GM18861 (cell line): ENCODE measurements around the gene MYORG.
A peak's percentile ranks its signal among the peaks of the same experiment; 100 is the strongest.

Source experiments
- ATAC-seq: cut with Tn5 transposase; IDR thresholded peaks from one replicate; pipeline ENCODE4 v1.9.1; 2021; ENCODE audit not compliant: unreplicated experiment

The MYORG gene

DNA sequence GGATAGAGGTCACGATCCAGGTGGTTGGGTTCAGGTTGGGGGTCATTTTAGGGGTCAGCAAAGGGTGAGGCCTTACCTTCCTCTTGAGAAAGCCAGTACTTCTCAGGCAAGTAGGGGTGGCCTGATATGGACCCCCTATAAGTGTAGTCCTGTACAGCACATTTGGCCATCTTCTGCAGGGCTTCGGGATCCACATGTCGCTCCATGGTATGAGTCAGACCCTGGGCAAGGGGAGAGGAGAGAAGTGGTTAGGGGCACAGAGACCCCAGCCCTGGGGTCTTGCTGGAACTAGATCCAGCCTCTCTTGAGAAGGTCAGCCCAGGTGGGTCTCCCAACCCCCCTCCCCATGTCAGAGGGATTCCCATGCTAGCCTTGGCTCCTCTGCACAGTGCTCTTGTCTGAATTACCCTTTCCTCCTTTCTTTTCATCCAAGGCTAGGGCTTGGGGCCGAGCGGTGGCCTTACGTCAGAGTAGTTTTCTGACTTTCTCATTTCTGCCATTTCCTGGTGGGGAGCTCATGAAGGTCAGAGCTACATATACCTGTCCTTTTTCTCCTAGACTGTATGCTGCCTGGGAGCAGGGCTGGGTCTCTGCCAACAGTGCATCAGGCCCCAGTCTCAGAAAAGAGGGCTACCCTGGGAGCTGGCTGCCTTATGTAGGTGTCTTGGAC is 9.0 kb upstream of the MYORG start:
- no peak for ATAC-seq

DNA sequence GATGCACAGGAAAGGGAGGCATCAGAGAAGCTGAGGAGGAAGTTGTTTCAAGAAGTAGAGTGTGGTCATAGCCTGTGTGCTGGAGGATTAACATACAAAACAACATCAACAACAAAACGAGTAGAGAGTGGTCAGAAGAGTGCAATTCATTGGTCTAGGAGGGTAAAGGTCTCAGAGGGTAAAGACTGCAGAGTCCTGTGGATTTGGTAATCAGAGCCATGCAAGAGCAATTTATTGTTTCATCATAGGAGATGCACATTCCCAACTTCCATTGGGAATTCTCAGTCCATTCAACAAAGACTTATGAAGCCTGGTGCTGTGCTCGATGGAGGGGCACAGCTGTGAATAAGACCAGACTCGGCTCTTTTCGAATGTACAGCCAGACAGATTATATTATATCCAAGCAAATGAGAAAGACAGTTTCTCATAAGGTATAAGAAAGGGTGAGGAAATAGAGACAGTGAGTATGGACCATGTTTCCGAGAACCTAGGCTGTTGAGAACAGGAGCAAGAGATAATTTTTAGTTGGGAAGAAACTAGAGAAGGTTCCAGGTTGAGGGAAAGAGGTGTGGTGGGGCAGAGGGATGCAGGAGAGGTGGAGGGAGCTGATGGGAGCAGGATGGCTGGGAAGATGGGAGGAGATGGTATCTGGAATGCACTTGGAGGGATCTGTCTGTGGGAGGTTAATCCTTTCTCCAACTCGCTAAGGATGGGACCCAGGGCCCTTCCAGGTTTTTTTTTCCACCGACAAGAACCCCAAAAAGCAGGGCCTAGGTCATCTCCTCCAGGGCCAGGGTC is 7.9 kb upstream of the MYORG start:
- ATAC-seq, result no peak

DNA sequence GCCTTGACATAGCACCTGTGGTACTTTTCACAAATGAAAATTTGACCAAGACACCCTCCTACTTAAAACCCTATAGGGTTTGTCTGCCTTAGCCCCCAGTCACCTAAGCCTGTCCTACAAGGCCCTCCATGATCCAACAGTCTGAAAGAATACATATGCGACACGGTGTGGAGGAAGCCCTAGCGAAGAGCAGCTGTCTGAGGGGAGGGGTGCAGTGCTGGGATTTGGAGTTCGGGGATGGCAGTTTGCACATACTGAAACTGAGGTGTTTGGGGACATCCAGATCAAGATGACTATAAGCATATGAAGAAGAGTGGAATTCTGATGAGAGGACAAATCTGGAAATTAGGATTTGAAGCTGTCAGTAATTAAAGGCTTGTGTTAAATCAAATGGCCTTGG is 7.2 kb upstream of the MYORG start:
- no peak for ATAC-seq

DNA sequence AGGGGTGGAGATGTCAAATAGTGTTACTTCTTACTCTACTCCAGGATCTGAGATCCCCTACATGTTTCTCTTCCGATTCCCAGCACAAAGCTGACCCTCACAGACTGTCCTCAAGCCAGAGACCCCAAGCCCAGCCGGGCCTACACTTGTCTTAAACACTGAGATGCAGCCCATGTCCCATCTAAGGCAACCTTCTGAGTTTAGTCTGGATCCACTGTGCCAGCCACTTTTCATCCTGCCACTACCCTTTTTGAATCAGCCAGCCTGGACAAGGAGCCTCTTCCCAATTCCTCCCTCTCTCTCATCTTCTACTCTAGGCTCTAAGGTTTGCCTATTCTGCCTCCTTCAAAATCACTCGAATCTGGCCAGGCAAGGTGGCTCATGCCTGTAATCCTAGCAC is 6.2 kb upstream of the MYORG start:
- ATAC-seq, result no peak

DNA sequence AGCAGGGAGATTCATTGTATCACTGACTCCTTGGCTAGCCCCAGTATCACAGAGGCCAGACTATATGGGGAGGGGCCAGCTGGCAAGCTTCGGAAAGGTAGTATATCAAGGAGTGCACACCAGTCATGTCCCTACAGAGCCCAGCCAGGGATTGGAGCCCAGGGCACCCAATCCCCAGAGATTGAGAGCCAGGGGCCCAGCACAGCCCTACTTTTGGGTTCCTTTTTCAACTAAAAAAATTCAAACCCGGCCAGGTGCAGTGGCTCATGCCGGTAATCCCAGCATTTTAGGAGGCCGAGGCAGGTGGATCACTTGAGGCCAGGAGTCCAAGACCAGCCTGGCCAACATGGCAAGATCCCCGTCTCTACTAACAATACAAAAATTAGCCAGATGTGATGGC is 5.4 kb upstream of the MYORG start:
- no peak for ATAC-seq

DNA sequence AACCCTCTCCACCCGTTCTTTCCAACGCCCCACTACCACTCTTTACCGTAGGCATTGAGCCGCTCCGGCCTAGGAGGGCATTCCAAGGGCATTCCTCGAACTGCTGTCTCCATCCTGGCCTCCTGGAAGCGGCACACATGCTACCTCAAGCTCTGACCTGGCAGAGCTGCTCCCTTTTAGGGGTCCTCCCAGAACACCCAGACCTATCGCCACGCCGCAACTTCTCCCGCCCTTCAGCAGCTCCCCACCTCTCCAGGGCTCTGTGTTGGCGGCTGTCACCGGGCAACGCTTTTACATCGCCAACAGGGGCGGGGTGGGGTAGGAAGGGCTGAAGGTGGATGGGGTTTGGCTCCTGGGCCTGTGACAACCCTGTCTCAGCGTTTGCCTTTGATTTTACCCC is 4.6 kb upstream of the MYORG start:
- ATAC-seq, result no peak

DNA sequence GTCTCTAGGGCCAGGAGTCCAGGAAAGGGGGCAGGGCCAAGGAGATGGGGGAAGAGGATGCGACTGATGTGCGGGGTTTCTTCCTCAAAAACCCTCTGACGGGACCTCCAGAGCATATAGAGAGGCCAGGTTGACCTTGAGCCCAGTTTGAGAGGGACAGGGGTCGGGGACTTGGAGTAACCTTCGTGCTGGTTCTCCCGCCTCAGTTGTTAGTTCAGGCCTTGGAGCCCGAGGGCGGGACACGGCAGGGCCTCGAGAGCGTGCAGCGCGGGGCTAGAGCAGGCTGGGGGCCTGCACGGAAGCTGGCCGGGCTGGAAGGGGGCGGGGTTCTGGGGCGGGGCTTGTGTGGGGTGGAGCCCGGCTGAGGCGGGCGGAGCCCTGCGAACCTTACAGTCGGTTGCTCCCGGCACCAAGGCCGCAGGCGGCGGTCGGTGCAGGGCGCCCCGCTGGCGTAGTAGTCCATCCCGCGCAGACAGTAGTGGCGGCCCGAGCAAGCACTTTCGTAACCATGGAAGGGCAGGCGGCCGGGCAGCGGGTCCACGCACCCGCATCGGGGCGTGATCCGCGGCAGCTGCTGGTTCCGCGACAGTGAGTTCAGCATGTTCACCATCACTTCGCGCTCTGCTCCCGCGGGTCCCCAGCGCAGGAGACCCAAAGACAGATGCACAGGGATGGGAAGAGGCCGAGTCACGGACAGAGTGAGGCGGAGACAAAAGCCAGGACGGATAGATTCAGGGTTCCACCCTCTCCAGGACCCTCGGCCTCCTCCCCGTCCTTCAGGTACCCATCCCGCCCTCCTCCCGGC is 4.0 kb upstream of the MYORG start:
- ATAC-seq, result no peak

DNA sequence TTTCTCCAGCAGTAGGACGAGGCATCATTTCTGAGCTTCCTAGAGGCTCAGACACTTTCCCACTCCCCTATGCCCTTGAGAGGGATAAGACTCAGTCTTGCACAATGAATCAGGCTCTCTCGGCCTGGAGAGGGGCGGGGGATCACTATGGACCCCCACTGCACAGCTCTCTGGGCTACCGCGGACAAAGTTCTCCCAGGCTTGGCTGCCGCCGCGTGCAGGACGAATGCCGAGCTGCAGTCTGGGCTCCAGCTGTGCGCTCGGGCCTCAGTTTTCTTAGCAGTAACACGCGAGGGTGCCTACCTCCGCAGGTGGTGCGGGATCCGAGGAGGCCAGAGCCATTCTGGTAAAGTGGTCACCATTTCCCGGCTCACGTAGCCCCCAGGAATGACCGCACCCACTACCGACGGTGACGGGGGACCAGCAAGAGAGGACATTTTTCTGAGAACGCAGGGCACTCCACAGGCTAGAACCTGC is 3.4 kb upstream of the MYORG start:
- no peak for ATAC-seq

DNA sequence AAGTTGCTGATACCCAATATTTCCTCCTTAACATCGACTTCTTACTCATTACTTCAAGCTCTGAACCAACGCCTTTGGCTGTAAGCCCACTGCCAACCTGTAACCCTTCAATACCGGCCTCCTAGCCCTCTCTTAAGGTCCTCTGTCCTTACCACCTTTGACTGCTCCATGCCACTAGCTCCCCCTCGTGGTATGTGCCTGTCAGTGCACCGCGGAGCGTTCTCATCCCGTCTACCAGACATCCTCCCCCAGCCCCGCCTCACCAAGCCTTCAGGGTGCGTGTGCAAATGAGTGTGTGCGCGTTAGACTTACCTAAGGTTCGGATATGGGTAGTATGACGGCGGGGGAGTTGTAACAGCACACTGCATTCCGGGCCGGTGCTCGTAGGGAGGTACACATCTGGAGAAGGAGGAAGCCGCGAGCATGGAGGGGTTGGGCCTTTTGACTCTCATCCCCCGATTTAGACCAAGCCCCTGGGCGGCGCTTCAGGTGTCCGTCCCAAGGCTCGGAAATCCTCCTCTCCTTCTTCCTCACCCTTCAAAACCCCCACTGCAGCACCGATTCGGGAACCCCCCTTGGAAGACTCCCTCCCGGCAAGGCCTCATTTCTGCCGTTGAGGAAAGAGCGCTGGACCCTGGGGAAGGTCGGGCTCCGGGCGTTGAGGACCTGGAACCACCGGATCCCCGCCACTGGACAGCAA is 2.8 kb upstream of the MYORG start:
- ATAC-seq, result no peak

DNA sequence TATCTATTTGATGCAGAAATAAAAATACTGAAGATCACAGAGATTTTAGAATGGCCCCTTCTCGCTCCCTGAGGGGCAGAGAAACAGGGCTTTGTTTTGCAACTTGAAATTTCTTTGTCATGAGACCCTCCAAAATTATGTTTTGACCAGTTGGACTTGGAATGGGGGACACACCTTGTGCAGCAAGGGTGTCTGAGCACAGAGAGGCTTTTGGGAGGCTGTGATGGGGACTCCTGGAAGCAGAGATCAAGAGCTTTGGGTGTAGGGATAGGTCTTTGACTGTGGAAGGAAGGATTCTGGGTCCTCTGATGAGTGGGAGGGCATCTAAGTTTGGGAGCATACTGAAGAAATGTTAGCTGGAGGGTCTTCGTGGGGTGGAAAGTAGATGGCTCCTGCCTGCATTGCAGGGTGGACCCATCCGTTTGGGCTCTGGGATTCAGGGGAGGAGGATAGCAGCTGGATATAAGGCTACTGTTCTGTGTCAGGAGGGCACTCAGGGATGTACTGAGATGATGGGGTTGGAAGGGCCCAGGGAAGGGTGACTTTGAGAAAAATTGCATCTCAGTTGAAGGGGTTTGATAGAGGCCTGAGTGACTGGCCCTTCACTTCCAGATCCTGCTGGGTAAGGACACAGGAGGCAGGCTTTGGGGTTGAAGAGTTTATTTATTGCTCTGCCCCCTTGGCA is 1.8 kb upstream of the MYORG start:
- no peak for ATAC-seq

DNA sequence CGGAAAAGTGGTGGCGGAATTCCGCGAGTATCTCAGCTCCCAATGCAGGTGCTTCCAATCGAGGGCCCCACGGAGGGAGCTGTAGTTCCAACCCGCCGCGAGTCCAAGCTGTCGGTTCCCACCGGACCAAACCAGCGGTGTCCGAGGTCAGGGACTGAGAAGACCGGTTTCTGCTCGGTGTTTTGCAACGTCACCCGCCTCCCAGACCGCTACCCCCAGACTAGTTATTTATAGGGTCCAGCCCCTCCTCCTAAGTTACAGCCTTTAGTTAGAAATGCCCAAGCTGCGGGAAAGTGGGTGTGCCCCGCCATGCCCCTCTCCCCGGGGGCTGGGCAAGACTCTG is 677 bp upstream of the MYORG start:
- ATAC-seq, result no peak

DNA sequence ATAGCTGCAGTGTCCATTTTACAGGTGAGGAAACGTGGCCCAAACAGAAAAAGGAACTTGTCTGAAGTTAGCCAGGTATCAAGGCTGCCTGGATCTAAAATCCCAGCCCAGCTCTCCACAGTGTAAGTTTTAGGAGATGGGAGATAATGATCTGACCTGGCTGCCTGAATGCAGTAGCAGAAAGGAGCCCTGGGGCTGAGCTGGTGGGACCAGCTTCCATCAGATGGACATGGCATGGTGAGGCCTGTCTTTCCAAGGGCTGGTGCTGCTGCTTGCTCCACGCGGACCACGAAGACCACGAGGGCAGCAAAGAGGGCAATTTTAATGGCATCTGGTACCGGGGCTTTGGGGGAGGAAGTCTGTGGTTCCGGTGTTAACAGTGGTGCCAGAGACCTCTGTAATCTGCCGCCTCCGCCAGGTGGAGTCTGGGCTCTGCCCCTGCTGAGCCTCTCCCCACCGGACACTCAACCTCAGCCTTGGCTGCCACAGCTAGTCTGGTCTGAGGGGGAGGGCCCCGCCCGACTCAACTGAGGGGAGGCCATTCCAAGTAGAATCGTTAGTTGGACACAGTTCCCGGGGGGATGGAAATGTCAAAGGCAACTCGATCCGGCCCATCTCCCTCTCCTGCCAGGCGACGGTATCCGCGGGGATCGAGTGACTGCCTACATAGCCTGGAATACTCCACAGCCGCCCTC is 650 bp downstream of the MYORG start:
- ATAC-seq, result peak; percentile 30

DNA sequence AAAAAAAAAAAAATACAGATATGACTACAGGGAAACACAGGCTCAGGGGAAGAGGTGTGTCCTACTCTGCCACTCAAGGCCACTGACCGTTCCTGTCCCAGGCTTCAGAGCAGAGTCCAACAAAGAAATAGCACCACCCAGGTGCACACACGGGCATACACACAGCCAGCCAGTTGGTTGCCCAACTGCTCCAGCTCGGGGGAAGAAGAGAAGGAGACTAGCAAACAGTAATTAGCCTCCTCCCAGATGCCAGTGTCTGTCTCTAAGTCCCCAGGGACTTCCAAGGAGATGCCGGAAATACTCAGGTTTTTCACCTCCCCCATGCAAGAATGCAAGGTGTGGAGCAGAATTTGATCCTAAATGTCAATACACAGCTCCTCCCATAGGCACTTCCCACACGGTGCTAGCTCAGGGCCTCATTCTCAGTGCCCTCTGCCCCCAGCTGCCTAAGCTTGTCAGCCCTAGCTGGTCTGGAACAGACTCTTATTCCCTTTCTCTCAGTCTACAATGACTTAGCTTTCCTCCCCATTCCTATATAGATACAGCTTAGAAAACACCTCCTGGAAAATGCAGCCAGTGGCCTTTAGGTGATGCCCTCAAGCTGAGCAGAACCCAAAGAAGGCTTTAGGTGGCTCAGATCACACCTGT is 1.7 kb downstream of the MYORG start:
- ATAC-seq, result no peak

DNA sequence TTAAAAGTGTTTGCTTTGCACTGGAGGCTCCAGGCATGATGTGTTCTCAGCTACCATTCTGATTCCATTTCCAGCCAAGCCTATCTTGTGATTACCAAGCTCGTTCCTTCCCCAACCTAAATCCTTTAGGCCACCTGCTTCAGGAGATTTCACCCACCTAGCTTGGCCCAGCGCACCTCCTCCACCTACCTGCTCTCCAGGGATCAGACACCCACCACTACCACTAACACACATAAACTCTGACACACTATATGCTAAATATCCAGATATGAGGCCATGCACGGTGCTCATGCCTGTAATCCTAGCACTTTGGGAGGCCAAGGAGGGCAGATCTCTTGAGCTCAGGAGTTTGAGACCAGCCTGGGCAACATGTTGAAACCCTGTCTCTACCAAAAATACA is 2.4 kb downstream of the MYORG start:
- ATAC-seq, result no peak

DNA sequence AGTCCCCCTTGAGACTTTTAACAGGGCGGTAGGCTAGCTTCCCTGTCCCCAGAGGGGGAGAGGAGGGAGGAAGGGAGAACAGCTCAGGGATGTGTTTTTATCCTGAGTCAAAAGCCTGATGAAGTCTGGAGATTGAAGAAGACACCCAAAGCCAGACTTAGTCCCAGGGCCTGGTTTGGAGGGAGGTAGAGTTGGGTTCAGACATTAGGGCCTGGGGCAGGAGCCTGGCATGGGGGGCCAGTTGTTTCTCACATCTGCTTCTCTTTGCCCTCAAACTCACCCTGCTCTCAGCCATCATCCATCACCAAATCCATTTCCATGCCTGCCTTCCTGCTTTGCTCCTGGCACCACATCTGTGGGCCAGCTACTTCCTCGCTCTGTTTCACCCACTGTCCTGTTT is 2.9 kb downstream of the MYORG start:
- ATAC-seq, result no peak

DNA sequence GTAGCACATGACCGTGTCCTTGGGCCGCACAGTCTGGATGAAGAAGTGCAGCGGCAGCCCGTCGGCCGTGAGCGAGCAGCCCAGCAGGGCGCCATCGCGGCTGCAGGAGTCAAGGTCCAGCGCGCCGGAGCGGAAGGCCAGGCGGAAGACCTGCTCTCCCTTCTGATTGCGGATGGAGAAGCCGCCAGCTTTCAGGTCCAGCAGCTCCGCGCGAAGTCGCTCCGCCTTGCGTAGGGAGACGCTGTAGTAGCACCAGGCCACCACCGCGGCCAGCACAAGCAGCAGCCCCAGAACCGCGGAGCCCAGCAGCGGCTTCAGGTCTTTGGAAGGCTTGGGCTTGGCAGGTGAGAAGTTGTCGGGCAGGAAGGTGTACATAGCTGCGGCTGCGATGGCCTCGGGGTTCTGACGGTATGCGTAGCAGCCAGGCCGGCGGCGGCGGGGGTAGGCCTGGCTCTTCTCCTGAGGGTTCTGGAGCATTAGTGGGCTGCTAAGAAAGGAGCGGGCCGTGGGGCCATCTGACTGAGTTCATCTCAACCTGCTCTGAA is 4.2 kb downstream of the MYORG start:
- ATAC-seq, result no peak

DNA sequence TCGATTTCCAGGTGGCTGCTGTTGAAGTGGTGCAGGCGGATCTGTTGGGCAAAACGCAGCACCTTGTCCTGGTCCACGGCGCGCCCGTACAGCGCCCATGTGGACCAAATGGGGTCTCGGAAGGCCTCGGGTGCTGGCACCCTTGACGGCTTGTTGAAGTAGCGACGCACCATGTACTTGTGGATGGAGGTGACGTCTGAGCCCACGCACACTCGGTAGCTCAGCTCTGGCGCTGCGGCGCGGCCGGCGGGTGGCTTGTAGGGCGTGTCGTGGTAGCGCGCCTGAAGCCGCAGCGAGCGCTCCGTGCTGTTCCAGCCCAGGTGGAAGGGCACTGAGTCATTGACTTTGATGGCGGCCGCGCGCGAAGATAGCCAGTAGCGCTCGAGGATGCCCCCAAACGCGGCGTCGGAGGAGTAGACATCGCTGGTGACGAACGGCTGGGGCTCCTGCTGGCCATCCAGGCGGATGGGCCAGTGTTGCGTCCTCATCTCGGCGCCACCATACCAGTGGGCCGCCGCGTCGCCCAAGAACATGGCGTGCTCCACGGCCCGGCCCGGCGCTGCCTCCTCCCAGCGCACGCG is 4.7 kb downstream of the MYORG start:
- no peak for ATAC-seq

DNA sequence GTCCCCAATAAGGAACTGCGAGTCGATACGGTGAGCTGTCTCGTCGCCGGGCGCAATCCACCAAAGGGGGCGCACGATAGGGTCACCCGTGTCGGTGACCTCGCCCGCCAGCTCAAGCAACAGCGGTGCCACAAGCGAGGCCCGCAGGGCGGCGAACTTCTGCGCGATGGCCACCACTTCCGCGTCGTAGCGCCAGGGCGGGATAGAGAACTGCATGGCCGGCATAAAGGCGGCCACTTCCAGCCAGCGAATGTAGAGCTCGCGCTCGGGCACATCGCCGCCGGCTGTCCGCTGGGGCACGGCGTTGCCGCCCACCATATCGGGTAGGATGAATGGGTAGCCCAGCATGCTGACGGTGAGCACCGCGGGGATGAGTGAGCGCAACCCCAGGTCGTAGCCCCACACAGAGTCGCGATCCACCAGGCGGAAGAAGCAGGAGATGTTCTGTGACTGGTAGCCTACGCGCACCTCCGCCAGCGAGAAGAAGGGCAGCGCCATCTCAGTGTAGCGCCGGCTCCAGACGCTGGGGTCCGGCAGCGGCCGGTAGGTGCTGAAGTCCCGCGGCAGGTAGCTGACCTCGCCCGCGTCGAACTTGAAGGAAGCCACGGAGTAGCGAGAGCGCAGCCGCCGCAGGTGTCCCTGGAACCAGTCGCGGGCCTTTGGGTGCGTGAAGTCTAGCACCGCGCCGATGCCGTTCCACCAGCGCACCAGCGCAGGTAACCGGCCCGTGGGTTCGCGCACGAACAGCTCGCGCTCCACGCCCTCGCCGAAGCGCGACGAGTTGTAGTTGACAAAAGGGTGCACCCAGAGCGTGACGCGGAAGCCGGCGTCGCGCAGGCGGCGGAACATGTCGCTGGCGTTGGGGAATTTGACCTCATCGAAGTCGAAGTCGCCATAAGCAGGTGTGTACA is 5.5 kb downstream of the MYORG start:
- ATAC-seq, result no peak
